Measurements from ENCODE around the gene CHPF.

- TF ChIP-seq POLR2A (IDR thresholded peaks at IDR 0.05): no peak
- TF ChIP-seq CTCF (IDR thresholded peaks at IDR 0.05): no peak
Observed at GRCh38 chr2:219500135-219500534, 43.5 kb downstream of the CHPF start.

All from body of pancreas (tissue), 4 donors.